UCSD-AML1 (cell line): ENCODE results near the gene MAPK8IP1.

ENCODE experiments used
- DNase-seq: peaks from one replicate; lab custom pipeline; 2025; ENCODE audit not compliant: unreplicated experiment; lab: John Stamatoyannopoulos, UW

MAPK8IP1 gene

DNA sequence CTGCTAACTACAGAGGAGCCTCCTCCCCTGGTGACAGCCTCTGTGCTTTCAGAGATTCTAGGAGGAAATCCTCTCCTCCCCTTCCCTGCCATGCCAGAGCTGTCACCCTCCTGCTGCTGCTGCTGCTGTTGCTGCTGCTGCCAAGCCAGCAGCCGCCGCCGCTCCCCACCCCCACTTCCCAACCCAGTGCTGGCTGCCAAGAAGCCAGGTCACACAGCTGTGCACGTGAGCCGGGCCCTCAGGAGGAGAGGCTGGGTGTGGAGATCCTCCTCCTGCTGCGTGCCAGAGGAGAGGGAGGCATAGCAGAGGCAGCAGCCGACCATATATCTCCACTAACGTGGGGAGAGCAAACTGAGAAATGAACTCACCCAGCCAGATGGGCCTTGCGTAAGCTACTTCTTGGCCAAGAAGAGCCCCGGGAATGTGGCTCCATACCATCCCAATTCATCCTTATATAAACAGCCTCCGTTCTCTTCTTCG is 25.8 kb upstream of the MAPK8IP1 start:
- DNase-seq = no peak

DNA sequence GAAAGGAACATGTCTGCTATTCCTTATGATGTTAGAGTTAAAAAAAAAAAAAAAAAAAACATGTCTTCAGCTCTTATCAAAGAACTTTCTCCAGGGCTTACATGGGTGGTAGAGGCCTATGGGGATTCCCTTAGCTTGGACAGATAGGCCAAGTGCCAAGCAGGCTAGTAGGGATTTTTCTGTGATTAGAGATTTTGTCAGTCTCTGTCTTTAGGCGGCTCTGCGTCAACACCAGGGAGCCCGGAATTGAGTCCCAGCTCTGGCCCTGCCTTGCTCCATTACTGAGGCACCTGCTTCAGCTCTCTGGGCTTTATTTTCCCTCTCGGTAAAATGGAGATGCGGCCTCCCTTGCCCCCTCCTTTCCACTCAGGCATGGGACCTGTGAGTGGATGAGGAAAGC is 25.1 kb upstream of the MAPK8IP1 start:
- no peak for DNase-seq

DNA sequence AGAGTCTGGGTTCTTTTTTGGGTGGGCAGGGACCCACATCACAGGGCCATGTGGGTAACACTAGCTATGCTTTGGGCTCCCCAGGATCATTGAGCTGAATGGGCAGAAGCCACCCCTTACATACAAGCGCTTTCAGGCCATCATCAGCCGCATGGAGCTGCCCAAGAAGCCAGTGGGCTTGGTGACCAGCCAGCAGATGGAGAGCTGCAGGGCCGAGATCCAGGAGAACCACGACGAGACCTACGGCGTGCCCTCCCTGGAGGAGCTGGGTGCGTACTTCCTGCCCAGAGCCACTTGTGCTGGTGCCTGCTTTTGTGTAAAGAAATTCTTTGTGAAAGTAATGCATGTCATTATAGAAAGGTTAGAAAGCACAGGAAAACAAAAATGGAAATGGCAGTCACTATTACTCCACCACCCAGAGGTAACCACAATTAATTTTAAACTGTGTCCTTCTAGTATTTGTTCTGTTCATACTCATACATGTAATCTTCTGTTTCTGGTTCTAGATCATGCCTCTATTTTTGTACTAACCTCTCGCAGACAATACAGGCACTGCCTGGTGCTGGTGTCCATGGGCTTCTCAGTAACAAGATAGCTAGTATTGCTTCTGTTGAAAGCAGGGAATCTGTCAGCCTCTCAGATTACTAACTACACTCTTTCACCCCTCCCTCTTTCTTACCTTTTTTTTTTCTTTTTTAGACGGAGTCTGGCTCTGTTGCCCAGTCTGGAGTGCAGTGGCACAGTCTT is 24.5 kb upstream of the MAPK8IP1 start:
- DNase-seq = no peak

GRCh38 chr11:45864041-45864440 is 21.4 kb upstream of the MAPK8IP1 start:
- DNase-seq = no peak

- DNase-seq = no peak
Observed at GRCh38 chr11:45869551-45869950, 15.9 kb upstream of the MAPK8IP1 start.

DNA sequence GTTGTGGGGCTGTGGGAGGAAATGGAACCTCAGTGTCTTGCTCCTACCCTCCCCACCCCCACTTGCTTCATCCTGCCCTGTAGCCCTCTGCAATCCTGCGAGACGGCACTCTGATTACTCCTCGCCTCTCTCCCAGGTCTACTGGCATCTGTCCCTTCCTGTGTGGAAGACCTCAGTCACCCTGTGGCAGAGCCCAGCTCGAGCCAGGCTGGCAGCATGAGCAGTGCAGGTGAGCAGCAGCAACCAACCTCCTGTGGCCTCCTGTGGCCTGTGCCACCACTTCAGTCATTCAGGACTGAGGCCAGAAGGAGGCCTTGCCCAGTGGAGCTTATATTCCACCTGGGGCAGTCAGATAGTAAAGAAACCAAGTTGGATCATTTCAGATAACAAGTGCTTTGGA is 14.7 kb upstream of the MAPK8IP1 start:
- DNase-seq = no peak

GRCh38 chr11:45871638-45872037 is 13.8 kb upstream of the MAPK8IP1 start:
- no peak for DNase-seq

DNA sequence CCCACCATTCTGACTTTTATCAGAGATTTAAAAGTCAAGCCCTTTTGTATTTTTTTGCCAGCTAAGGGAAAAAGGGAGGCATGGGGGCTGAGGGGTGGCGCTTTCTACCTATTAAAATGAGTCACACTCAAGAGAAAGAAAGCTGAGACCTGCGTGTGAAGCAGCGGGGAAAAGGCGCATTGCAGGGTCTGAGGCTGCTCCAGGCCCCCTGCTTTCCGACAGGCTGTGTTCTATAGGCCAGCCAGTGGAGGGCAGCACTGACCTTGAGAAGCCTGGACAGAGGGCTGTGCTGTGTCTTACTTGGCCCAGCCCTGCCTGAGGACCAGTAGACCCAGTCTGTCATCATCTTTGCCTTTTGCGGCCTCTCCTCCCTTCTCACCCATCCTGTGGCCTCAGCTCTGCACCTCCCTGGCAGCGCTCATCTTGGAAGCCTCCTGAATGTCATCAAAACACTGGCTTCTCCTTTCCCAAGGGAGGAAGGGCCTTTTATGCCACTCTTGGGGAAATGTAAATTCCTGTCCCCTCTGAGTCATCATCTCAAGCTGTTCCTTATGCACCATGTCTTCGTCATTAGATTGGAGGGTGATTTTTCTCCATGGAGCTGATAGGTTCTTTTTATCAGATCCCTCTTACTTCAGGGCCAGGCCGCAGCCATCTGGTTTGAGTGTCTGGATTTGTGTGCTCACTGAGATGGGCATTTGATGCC is 12.6 kb upstream of the MAPK8IP1 start:
- peak; percentile 35 for DNase-seq

GRCh38 chr11:45876401-45876800 is 9.1 kb upstream of the MAPK8IP1 start:
- no peak for DNase-seq

DNA sequence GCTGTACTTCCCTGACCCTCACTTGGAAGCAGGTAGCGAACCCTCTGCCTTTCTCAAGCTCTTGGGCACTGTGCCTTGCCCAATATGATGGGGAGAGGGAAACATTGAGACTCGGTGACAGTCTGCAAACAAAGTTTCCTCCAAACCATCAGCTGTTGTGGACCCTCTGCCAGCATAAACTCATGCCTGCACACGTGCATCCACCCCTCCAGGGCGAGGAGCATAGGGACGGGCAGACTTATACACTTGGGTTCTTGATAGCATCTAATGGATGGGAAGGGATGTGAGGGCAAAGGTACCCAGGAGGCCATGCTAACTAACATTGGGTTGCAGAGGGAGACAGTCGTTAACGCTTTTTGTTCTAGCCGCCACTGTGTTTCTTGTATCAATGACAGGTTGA is 8.2 kb upstream of the MAPK8IP1 start:
- no peak for DNase-seq

DNA sequence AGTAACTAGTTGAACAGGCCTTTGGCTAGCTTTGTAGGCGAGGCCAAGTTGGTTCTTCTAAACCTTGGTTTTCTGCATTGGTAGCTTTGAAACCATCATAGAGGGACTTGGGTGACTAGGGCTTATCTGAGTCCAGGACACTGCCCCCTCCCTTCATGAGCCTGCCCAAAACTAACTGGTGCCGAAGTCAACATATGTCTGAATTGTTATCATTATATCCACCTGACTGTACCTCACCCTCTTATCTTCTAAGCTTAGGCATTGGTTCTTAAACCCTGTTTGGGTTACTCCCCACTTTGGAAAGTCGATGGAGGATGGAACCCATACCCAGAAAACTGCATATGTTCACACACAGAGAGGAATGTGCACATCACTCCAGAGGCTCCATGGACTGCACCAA is 7.6 kb upstream of the MAPK8IP1 start:
- no peak for DNase-seq

GRCh38 chr11:45879803-45880686 is 5.4 kb upstream of the MAPK8IP1 start:
- DNase-seq = no peak

DNA sequence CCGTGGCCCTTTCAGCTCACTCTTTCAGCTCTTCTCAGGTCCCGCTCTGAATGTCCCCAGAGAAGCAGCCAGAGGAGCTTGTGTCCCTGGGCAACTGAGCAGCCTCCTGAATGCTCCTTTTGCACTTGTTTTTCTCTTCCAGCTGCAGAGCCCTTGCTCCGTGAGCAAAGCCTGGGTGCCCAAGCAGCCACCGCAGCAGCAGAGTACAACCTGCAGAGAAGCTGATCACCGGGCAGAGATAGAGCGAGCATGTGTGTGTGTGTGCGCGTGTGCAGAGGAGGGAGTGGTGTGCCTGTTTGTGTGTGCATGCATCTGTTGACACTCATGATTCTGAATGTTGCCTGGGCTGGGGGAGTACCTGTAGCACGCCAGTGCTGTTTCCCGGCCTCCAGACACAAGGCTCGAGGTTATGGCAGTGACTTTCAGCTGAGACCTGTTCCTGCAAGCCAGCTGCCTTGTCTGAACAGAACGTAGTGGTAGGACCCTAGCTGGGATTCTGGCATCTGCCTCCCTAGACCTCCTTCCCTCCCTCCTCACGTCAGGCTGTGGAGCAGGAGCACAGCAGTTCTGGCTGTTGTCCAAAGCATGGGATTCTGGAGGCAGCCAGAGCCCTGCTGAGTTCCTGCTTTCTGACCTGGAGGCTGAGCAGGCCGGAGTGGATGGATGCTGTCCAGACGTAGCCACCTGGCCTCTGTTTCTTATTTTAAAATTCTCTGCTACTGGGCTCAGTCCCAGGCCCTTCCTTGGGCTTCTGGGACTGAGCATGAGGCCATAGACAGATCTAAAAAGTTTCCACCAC is 4.5 kb upstream of the MAPK8IP1 start:
- DNase-seq = no peak

GRCh38 chr11:45881708-45882368 is 3.6 kb upstream of the MAPK8IP1 start:
- DNase-seq = no peak

DNA sequence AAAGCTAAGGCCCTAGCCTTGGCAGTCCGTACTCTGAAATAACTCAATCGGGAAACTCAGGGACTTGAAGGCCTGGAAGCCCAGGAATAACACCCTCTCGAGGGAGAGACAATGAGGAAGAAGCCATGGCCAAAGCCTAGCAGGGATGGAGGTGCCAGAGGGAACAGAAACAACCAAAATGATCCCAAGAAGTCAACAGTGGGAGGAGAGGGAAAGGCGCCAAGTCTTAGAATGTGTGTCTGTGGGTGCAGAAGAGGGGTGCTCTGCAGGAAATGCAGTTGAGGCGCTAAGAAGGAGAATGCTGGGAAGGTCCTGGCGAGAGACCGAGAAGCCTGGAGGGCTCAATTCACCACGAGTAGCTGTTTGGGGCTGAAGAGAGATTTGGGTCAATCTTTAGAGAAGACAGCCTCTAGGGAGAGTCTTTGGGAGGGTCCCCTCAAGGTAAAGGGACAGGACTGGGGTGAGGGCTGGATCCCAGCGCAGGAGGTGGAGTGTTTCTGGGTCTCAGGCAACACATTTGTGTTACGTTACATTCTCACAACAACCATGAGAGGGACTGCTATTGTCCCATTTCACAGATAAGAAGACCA is 760 bp upstream of the MAPK8IP1 start:
- no peak for DNase-seq

DNA sequence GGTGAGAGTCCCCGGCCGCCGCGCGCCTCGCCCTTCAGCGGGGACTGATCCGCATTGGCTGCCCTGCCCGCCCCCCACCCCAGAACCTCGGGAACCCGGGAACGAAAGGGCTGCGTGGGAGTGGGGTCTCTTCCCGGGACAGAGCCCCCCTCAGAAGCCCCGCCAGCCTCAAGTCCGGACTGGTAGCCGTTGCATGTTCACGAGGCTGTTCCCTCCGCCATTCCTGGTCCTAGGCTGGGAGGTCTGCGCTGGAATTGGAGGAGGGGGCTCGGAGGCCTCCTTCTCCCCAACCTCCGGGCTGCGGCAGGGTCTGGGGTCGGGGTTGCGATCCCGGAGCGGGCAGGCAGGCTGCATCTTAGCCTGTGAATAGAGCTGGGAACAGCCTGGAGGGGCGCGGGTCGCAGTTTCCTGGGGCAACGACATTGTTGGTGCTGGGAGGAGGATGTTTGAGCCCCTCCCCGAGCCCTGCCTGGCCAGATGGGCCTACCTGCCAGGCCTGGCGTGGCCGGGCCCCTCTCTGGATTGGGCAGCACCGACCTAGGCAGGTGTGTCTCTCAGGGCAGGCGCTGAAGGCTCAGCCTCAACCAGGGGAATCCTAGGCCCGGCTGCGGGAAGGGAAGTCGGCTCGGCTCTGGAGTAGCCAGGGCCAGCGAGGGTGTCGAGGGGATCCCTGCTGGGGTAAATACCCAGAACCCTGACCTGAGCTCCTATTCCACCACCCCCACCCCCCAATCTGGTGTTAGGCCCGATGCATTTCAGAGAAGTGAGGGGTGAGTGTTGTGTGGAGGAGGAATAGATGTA is 670 bp downstream of the MAPK8IP1 start:
- DNase-seq = no peak

DNA sequence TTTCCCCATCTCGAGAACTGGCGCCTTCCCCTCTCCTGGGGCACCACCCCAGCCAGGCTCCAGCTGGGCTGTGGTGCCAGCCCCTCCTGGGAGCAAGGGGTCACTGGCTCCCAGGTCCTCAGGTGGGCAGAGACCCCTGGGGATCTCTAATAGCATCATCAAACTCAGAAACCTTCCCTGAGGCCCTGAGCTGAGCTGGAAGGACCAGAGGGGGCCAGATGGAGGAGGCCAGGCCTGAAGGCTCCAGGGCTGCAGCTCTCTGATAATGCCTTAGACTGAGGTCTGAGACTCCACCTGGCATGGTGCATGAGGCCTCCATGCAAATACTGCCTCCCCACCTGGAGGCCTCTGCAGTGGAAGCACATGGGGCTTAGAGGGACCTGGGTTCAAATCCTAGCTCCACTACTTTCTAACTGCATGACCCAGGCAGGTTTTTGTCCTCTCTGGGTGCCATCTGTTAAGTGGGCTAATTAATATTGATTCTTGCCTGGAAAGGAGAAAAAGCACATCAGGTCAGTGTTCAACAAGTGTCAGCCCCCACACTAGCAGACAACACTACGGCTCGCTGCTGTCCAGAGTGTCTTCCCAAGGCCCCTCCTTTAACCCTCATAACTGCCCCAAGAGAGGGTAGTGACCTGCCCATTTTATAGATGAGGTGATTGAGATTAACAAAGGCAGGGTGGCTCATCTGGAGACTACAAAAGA is 1.5 kb downstream of the MAPK8IP1 start:
- no peak for DNase-seq

GRCh38 chr11:45887587-45887986 is 2.1 kb downstream of the MAPK8IP1 start:
- no peak for DNase-seq
